Measurements from ENCODE around the gene NEK6. TPM values are rescaled to one million over a fixed set of nuclear protein-coding genes. Genes with fewer than 3 reads are reported as not detected.

Gene NEK6
- total RNA-seq, 2 experiments from 2014 or later = 19.9 to 20.9 TPM

GRCh38 chr9:124308606-124309491, 51.1 kb downstream of the NEK6 start:
- Mint-ChIP-seq H3K4me3 (no peak overlapping the region), H3K4me1 (ENCODE audit: low read depth) (peaks cover 2% of the 10 kb centered on the region), H3K36me3 (ENCODE audit: low read depth) (no peaks in the 10 kb centered on the region), H3K27me3 (ENCODE audit: low read depth) (no peaks in the 10 kb centered on the region), H3K9me3 (ENCODE audit: insufficient read depth) (no peaks in the 10 kb centered on the region), H3K27ac (no peak overlapping the region)
- CTCF ChIA-PET = interaction anchor here (1.3 kb wide), 1 partner anchor 182 kb away, joined by 4 read pairs; no protein-coding TSS in a partner anchor
- POLR2A ChIA-PET = no interaction called here
- ATAC-seq (no peak), DNase-seq (no peak)

GRCh38 chr9:124309667-124310084, 51.9 kb downstream of the NEK6 start:
- no peaks in the 10 kb centered on the region for H3K36me3 Mint-ChIP-seq (ENCODE audit: low read depth)
- ATAC-seq (no peak), DNase-seq (no peak)
- POLR2A ChIA-PET = no interaction called here
- CTCF ChIA-PET = interaction anchor here (1.3 kb wide), 1 partner anchor 183 kb away, joined by 4 read pairs; no protein-coding TSS in a partner anchor
- H3K9me3 Mint-ChIP-seq (ENCODE audit: insufficient read depth) = no peaks in the 10 kb centered on the region
- H3K27ac Mint-ChIP-seq = no peak overlapping the region
- no peak overlapping the region for H3K4me3 Mint-ChIP-seq
- no peaks in the 10 kb centered on the region for H3K27me3 Mint-ChIP-seq (ENCODE audit: low read depth)
- H3K4me1 Mint-ChIP-seq (ENCODE audit: low read depth) = peaks cover under 1% of the 10 kb centered on the region

- Mint-ChIP-seq H3K36me3 (ENCODE audit: low read depth) (no peaks in the 10 kb centered on the region), H3K27me3 (ENCODE audit: low read depth) (no peaks in the 10 kb centered on the region), H3K4me1 (ENCODE audit: low read depth) (no peaks in the 10 kb centered on the region), H3K9me3 (ENCODE audit: insufficient read depth) (no peaks in the 10 kb centered on the region), H3K4me3 (no peak overlapping the region), H3K27ac (no peak overlapping the region)
- no peak for ATAC-seq
- CTCF ChIA-PET = interaction anchor here (1.2 to 1.6 kb wide), 3 partner anchors 9 to 184 kb away, joined by 3 to 8 read pairs (median 3); no protein-coding TSS in a partner anchor
- POLR2A ChIA-PET = no interaction called here
- DNase-seq = no peak
Observed at GRCh38 chr9:124311283-124311682, 53.5 kb downstream of the NEK6 start.

- ChIA-PET CTCF (interaction anchor here (1.2 kb wide), 2 partner anchors 11 to 88 kb away, joined by 3 read pairs; no protein-coding TSS in a partner anchor), POLR2A (no interaction called here)
- H3K4me3 Mint-ChIP-seq = no peak overlapping the region
- H3K27me3 Mint-ChIP-seq (ENCODE audit: low read depth) = no peaks in the 10 kb centered on the region
- H3K9me3 Mint-ChIP-seq (ENCODE audit: insufficient read depth) = no peaks in the 10 kb centered on the region
- no peaks in the 10 kb centered on the region for H3K36me3 Mint-ChIP-seq (ENCODE audit: low read depth)
- DNase-seq (no peak), ATAC-seq (no peak)
- no peaks in the 10 kb centered on the region for H3K4me1 Mint-ChIP-seq (ENCODE audit: low read depth)
- H3K27ac Mint-ChIP-seq = no peak overlapping the region
Observed at GRCh38 chr9:124312290-124313265, 54.8 kb downstream of the NEK6 start.

- Mint-ChIP-seq H3K4me3 (no peak overlapping the region), H3K27ac (no peak overlapping the region), H3K36me3 (ENCODE audit: low read depth) (no peaks in the 10 kb centered on the region), H3K9me3 (ENCODE audit: insufficient read depth) (no peaks in the 10 kb centered on the region), H3K4me1 (ENCODE audit: low read depth) (no peaks in the 10 kb centered on the region), H3K27me3 (ENCODE audit: low read depth) (no peaks in the 10 kb centered on the region)
- ChIA-PET POLR2A (no interaction called here), CTCF (no interaction called here)
- DNase-seq (no peak), ATAC-seq (no peak)
Observed at GRCh38 chr9:124313940-124314339, 56.2 kb downstream of the NEK6 start.

- POLR2A ChIA-PET = no interaction called here
- peaks cover 2% of the 10 kb centered on the region for H3K36me3 Mint-ChIP-seq (ENCODE audit: low read depth)
Observed at GRCh38 chr9:124315882-124316281, 58.1 kb downstream of the NEK6 start.

GRCh38 chr9:124320062-124320973, 62.6 kb downstream of the NEK6 start:
- Mint-ChIP-seq H3K36me3 (ENCODE audit: low read depth) (peaks cover 2% of the 10 kb centered on the region), H3K4me3 (no peak overlapping the region), H3K27me3 (ENCODE audit: low read depth) (no peaks in the 10 kb centered on the region), H3K9me3 (ENCODE audit: insufficient read depth) (no peaks in the 10 kb centered on the region), H3K27ac (no peak overlapping the region), H3K4me1 (ENCODE audit: low read depth) (no peaks in the 10 kb centered on the region)
- DNase-seq (peak; percentile 58), ATAC-seq (peak; percentile 64)
- ChIA-PET CTCF (interaction anchor here (0.7 to 2.6 kb wide), 3 partner anchors 8 to 194 kb away, joined by 3 to 16 read pairs (median 3); no protein-coding TSS in a partner anchor), POLR2A (no interaction called here)

More at GRCh38 chr9:124315882-124316281, 58.1 kb downstream of the NEK6 start:
- no peak overlapping the region for H3K27ac Mint-ChIP-seq
- DNase-seq (no peak), ATAC-seq (no peak)
- no peak overlapping the region for H3K4me3 Mint-ChIP-seq
- CTCF ChIA-PET = interaction anchor here (0.9 kb wide), 1 partner anchor 189 kb away, joined by 3 read pairs; no protein-coding TSS in a partner anchor
- H3K9me3 Mint-ChIP-seq (ENCODE audit: insufficient read depth) = no peaks in the 10 kb centered on the region
- H3K4me1 Mint-ChIP-seq (ENCODE audit: low read depth) = no peaks in the 10 kb centered on the region
- no peaks in the 10 kb centered on the region for H3K27me3 Mint-ChIP-seq (ENCODE audit: low read depth)

GRCh38 chr9:124321416-124321815, 63.7 kb downstream of the NEK6 start:
- ChIA-PET CTCF (interaction anchor here (2.6 kb wide), 1 partner anchor 195 kb away, joined by 16 read pairs; no protein-coding TSS in a partner anchor), POLR2A (no interaction called here)
- ATAC-seq (no peak), DNase-seq (no peak)
- Mint-ChIP-seq H3K9me3 (ENCODE audit: insufficient read depth) (no peaks in the 10 kb centered on the region), H3K4me1 (ENCODE audit: low read depth) (no peaks in the 10 kb centered on the region), H3K36me3 (ENCODE audit: low read depth) (peaks cover 2% of the 10 kb centered on the region), H3K4me3 (no peak overlapping the region), H3K27ac (no peak overlapping the region), H3K27me3 (ENCODE audit: low read depth) (no peaks in the 10 kb centered on the region)

GRCh38 chr9:124321935-124322334, 64.2 kb downstream of the NEK6 start:
- POLR2A ChIA-PET = no interaction called here
- H3K9me3 Mint-ChIP-seq (ENCODE audit: insufficient read depth) = no peaks in the 10 kb centered on the region
- no peak overlapping the region for H3K27ac Mint-ChIP-seq
- H3K36me3 Mint-ChIP-seq (ENCODE audit: low read depth) = peaks cover 2% of the 10 kb centered on the region
- ATAC-seq = no peak
- H3K4me1 Mint-ChIP-seq (ENCODE audit: low read depth) = no peaks in the 10 kb centered on the region
- H3K27me3 Mint-ChIP-seq (ENCODE audit: low read depth) = no peaks in the 10 kb centered on the region
- no peak overlapping the region for H3K4me3 Mint-ChIP-seq
- no peak for DNase-seq
- CTCF ChIA-PET = no interaction called here

- Mint-ChIP-seq H3K27me3 (ENCODE audit: low read depth) (no peaks in the 10 kb centered on the region), H3K9me3 (ENCODE audit: insufficient read depth) (no peaks in the 10 kb centered on the region), H3K4me1 (ENCODE audit: low read depth) (no peaks in the 10 kb centered on the region), H3K27ac (peak overlapping the region; percentile 4), H3K36me3 (ENCODE audit: low read depth) (peaks cover 2% of the 10 kb centered on the region), H3K4me3 (no peak overlapping the region)
- no peak for DNase-seq
- ChIA-PET CTCF (interaction anchor here (0.7 kb wide), 1 partner anchor 10 kb away, joined by 5 read pairs; no protein-coding TSS in a partner anchor), POLR2A (no interaction called here)
- ATAC-seq = no peak
Observed at GRCh38 chr9:124322618-124323432, 65.1 kb downstream of the NEK6 start.

Measured in activated CD8-positive, alpha-beta T cell treated with anti-CD3 and anti-CD28 coated beads, Interleukin-2, amount 10 ng/mL, durations not matched to agents 7 days and 5 days (primary cell).